ENCODE measurements around the gene PLCB3.

PLCB3 gene

GRCh38 chr11:64290352-64291261 lies 39.3 kb downstream of the PLCB3 start:
- DNase-seq: no peak

DNA sequence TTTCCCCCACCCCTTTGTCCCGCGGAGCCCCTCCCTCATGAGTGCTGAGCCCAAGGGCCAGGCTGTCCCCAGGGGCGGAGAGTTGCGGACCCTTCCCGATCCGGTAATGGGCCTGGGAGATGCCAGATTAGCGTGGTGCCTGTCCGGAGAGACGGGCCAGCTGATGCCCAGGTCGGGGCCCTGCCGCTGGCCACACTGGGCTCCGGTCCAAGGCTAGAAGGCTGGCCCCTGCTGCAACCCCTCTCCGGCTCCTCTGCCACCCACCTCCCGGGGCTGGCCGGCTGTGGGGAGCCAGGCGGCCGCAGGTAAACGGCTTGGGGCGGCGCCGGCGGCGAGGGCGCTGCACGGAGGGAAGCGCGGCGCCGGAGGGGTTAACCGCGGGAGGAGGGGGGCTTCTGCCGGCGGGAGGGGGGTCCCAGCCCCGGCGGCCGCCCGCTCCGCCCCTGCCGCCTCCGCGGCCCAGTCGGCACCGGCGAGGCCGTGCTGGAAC lies 40.0 kb downstream of the PLCB3 start, which contains the start of gene KCNK4:
Gene KCNK4, plus strand, starts transcription at position 41 of the 490 bp plus-strand sequence. CDS start 1,717 bp downstream, outside the sequence.
- no peak for DNase-seq

DNA sequence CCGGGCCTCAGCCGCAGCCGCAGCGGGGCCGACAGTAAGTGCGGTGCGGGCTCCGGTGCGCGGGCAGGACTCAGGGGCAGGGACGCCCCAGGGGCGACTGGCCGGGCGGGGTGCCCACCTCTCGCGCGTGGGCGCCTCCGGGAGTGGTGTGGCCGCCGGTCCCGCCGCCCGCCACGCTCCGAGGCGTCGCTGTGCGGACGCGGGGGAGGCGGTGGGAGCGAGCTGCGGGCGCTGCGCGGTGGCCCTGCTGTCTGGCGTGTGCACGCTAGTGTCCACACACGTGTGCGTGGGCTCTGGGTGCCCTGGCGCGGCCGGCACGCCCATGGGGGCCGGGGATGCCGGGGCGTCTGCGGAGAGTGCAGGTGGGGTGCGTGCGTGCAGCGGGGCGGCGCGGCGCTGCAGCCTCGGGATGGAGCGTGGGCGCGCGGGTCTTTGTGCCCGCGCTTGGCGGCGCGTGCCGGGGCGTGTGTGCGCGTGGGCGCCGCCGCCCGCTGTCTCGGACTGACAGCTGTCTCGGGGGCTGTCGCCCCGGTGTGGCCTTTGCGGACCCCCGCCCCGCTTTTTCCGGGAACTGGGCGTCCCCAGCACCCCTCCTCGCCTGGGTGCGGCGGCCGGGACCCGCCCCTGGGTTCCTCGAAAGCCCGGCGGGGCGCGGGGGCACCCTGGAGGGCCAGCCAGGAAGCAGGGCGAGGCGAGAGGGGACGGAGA lies 40.6 kb downstream of the PLCB3 start:
- no peak for DNase-seq

- DNase-seq: no peak
Observed at GRCh38 chr11:64292460-64293254, 41.3 kb downstream of the PLCB3 start.

GRCh38 chr11:64294774-64295173 lies 43.4 kb downstream of the PLCB3 start:
- no peak for DNase-seq

GRCh38 chr11:64295760-64296159 lies 44.4 kb downstream of the PLCB3 start:
- no peak for DNase-seq

- DNase-seq: no peak
Observed at GRCh38 chr11:64296236-64296635, 44.9 kb downstream of the PLCB3 start.

DNA sequence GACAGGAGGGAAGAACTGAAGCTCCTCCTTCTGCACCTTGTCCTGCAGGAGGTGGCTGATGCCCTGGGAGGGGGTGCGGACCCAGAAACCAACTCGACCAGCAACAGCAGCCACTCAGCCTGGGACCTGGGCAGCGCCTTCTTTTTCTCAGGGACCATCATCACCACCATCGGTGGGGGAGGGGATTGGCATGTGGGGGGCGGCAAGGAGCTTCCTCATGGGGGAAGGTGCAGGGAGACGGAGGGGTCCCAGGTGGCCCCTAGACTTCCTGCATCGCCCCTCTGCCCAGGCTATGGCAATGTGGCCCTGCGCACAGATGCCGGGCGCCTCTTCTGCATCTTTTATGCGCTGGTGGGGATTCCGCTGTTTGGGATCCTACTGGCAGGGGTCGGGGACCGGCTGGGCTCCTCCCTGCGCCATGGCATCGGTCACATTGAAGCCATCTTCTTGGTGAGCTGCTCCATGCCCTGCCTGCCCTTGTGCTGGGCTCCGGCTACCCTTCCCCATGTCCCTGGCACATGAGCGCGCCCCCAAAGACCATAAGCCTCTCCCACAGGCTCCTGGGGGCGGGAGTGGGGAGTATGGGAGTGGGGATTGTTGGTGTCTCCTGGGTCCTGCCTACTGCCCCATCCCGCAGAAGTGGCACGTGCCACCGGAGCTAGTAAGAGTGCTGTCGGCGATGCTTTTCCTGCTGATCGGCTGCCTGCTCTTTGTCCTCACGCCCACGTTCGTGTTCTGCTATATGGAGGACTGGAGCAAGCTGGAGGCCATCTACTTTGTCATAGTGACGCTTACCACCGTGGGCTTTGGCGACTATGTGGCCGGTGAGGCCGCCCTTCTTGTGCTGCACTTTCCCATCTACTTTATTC lies 45.7 kb downstream of the PLCB3 start:
- DNase-seq: no peak

GRCh38 chr11:64297699-64298358 lies 46.5 kb downstream of the PLCB3 start:
- no peak for DNase-seq

DNA sequence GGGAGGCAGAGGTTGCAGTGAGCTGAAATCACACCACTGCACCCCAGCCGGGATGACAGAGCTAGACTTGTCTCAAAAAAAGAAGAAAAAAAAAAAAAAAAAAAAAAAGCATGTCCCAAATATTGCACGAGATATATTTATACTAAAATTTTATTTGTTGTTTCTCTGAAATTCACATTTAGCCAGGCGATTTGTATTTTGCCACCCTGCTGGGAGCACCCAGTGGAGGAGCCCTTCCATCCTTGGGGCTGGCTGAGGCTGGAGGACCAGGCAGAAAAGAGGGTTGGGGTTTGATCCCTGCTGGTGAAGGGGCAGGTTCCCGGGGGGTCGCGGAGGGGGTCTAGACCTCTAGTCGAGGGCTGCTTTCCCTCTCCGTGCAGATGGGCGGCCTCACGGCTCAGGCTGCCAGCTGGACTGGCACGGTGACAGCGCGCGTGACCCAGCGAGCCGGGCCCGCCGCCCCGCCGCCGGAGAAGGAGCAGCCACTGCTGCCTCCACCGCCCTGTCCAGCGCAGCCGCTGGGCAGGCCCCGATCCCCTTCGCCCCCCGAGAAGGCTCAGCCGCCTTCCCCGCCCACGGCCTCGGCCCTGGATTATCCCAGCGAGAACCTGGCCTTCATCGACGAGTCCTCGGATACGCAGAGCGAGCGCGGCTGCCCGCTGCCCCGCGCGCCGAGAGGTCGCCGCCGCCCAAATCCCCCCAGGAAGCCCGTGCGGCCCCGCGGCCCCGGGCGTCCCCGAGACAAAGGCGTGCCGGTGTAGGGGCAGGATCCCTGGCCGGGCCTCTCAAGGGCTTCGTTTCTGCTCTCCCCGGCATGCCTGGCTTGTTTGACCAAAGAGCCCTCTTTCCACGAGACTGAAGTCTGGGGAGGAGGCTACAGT lies 47.9 kb downstream of the PLCB3 start:
- DNase-seq: no peak

DNA sequence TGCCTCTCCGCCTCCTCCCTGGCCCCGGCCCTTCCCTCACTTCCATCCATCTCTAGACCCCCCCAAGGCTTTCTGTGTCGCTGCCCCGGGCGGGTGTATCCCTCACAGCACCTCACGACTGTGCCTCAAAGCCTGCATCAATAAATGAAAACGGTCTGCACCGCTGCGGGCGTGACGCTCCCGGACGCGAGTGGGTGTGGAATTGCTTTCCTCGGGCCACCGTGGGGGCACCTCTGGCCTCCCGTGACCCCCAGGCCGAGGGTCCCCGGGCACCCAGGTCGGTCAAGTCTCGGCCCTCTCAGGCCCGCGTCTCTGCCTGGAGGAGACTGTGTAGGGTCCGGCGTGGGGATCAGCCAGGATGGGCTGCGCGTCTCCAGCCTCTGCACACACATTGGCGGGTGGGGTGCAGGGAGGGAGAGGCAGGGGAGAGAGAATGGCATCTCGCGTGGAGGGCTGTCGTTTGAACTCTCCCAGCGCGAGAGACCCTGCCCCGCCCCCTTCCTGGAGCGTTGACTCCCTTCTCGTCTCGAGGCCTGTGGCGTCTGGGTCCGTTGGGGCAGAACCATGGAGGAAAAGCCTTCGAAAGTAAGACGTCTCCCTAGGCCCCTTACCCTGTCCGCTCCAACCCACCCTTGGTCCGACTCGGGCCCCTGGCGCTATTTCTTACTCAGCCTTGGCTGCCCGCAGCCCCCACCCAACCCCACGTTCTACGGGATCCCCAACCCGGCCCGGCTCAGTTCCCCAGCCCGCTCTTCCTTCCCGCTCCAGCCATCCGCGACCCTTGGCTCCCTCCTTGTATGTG lies 48.7 kb downstream of the PLCB3 start, which contains the start of gene CATSPERZ:
Gene CATSPERZ, plus strand, starts transcription at position 512 of the 802 bp plus-strand sequence. Its CDS starts 53 bp downstream, at position 565.
- DNase-seq: no peak

GRCh38 chr11:64303109-64304031 lies 52.0 kb downstream of the PLCB3 start:
- no peak for DNase-seq

DNA sequence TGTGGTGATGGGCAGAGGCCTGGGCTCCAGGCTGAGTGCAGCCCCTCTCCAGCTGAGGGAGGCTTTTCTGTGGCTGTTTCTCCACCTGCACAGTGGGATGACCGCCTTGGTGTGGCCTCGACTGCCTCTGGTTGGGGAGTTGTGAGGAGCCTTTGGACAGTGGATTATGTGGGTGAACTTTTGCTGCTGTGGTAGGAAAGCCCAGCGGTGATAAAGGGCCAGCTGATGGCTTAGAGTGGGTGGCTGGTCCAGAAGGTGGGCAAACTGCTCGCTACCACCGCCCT lies 52.6 kb downstream of the PLCB3 start:
- DNase-seq: no peak

DNA sequence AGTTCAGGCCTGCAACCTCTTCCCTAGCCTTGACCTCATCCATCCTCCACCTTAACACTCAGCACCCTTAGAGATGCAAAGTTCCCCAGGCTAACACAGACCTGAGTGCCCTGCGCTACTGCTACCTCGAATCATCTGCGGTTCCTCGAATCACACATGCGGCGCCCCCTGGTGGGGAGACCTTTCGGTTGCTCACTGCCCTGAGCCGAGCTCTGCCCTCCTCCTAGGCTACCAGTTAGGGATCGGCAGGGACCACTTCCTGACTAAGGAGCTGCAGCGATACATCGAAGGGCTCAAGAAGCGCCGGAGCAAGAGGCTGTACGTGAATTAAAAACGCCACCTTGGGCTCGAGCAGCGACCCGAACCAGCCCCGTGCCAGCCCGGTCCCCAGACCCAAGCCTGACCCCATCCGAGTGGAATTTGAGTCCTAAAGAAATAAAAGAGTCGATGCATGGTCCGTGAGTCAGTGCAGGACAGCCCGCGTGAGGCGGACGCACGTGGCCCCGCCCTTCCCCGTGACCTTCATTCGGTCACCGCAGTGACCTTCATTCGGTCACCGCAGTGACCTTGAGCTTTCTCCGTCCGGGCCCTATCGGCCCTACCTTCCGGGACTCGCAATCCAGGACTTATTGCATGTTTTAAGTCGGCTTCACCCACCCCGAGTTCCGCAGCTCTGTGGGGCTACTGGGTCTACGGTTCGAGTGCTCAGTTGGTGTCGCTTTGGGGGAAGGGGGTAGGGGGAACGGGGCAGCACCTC lies 53.2 kb downstream of the PLCB3 start:
- peak; percentile 89 for DNase-seq

GRCh38 chr11:64305075-64305690 lies 53.9 kb downstream of the PLCB3 start, which contains the start of gene ESRRA:
TSS of gene ESRRA (plus strand) at chr11:64305524. CDS start at chr11:64307180, 1,656 bp downstream.
- DNase-seq: peak; percentile 98

DNA sequence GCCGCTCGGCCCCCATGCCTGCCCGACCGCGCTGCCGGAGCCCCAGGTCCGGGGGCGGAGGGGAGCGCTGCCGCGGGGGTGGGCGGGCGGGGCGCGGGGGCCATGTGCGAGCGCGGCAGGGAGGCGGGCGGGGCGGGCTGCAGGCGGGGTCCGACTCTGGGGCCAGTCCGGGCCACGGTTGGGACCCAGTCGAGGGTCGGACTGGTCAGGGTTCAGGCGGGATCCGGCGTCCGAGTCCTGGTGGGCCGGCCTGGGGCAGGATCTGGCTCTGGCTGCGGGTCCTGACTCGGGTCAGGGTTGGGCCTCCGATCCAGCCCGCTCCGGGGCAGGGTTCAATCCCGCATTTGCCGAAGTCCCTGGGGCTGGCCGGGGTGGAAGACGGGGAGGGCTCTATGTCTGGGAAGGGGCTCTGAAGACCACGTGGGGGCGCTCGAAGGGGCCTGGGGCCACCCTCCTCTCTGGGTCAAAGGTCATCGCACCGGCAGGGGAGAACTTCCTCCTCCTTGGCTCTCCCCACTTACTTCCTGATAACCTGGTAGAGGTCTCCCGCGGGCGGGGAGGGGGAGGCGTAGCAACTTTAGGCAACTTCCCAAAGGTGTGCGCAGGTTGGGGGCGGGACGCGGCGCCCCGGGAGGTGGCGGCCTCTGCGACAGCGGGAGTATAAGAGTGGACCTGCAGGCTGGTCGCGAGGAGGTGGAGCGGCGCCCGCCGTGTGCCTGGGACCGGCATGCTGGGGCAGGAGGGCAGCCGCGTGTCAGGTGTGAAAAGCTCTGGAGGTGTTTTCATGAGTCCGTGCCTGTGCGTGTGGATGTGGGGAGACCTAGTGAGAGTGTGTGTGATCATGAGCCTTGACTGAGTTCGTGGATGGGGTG lies 54.6 kb downstream of the PLCB3 start:
- peak; percentile 81 for DNase-seq

All from CD4-positive, alpha-beta T cell treated with Interleukin-4 for 4 hours (primary cell).